NT2/D1 (cell line): ENCODE data around the gene ADSL.

Experiments
- SUZ12 ChIP-seq: IDR thresholded peaks from 2 replicates; pipeline ENCODE4 v1.6.1; 2011; ENCODE audit not compliant: insufficient read length, insufficient read depth; ENCODE audit errors: extremely low read depth
- ZNF274 ChIP-seq: IDR thresholded peaks from 2 replicates; pipeline ENCODE4 v1.6.1; 2011; ENCODE audit warnings: mild to moderate bottlenecking, low read depth, low read length

GRCh38 chr22:40414838-40415505 lies 68.7 kb downstream of the ADSL start:
- no peak for TF ChIP-seq ZNF274
- TF ChIP-seq SUZ12: no peak
